Smooth muscle cell (in vitro differentiated cells): Measurements from ENCODE around the gene FYB1. TPM values are rescaled to one million over a fixed set of nuclear protein-coding genes. Genes with fewer than 3 reads are reported as not detected.

ENCODE experiments used
- DNase-seq: peaks from one replicate; lab custom pipeline; 2025; ENCODE audit not compliant: unreplicated experiment; lab: John Stamatoyannopoulos, UW
- H2AFZ ChIP-seq: fragments of 200-600 bp; sonication (generic); 2 replicates; pipeline ENCODE4 v1.6.0; 2016; ENCODE audit warnings: antibody characterized with exemption, low read depth, mild to moderate bottlenecking
- H3F3A ChIP-seq: fragments of 200-600 bp; sonication (generic); 2 replicates; pipeline ENCODE4 v1.6.0; 2017; ENCODE audit warnings: antibody characterized with exemption, low read depth
- H3K27ac ChIP-seq: fragments of 200-600 bp; sonication (generic); 2 replicates; pipeline ENCODE4 v1.5.1; 2016; ENCODE audit warnings: low read depth, mild to moderate bottlenecking
- H3K27me3 ChIP-seq: fragments of 200-600 bp; sonication (generic); 2 replicates; pipeline ENCODE4 v1.6.1; 2016; ENCODE audit warnings: low read depth, mild to moderate bottlenecking
- H3K36me3 ChIP-seq: fragments of 200-600 bp; sonication (generic); 2 replicates; pipeline ENCODE4 v1.5.1; 2016; ENCODE audit warnings: low read depth
- H3K4me1 ChIP-seq: fragments of 200-600 bp; sonication (generic); 2 replicates; pipeline ENCODE4 v1.5.1; 2016; ENCODE audit warnings: low read depth
- H3K4me2 ChIP-seq: fragments of 200-600 bp; sonication (generic); 2 replicates; pipeline ENCODE4 v1.6.0; 2016; ENCODE audit warnings: mild to moderate bottlenecking
- H3K4me3 ChIP-seq: fragments of 200-600 bp; sonication (generic); 2 replicates; pipeline ENCODE4 v1.5.1; 2016; ENCODE audit warnings: mild to moderate bottlenecking
- H3K79me2 ChIP-seq: fragments of 200-600 bp; sonication (generic); 2 replicates; pipeline ENCODE4 v1.6.0; 2016; ENCODE audit warnings: low read depth, mild to moderate bottlenecking
- H3K9ac ChIP-seq: fragments of 200-600 bp; sonication (generic); 2 replicates; pipeline ENCODE4 v1.6.0; 2016; ENCODE audit warnings: low read depth
- H3K9me3 ChIP-seq: fragments of 200-600 bp; sonication (generic); replicated peaks from 2 replicates; pipeline ENCODE4 v1.5.1; 2016; ENCODE audit warnings: low read depth
- H4K20me1 ChIP-seq: fragments of 200-600 bp; sonication (generic); 2 replicates; pipeline ENCODE4 v1.6.0; 2016; ENCODE audit warnings: low read depth
- CTCF ChIP-seq: fragments of 200-600 bp; sonication (generic); IDR thresholded peaks from 2 replicates; pipeline ENCODE4 v1.5.1; 2017; ENCODE audit warnings: borderline replicate concordance, mild to moderate bottlenecking, antibody characterized with exemption; ENCODE audit not compliant: insufficient read depth, poor library complexity, severe bottlenecking
- WGBS: methylation state at CpG from one replicate; pipeline ENCODE4 v1.1.7; 2016; ENCODE audit warnings: low lambda C conversion rate; 5-methylcytosine and 5-hydroxymethylcytosine counted together
- polyA plus RNA-seq: library from polyadenylated mRNA; unstranded; fragments of >200 nt; fragmentation: Nextera tagmentation; extraction: Ambion mirVana; gene quantifications from 2 replicates; pipeline ENCODE4 v1.2.1, GENCODE V29; 2016
- total RNA-seq: library from RNA; depleted of rRNA; stranded (reverse); fragments of >200 nt; gene quantifications from 2 replicates; pipeline ENCODE4 v1.2.3, GENCODE V29; 2014

Gene FYB1
- total and polyA plus RNA-seq, 2 experiments from 2014 or later, result 0.06 to 0.22 TPM

- Histone ChIP-seq H4K20me1 (no peaks in the 10 kb centered on the region), H3K27me3 (no peaks in the 10 kb centered on the region), H3F3A (no peaks in the 10 kb centered on the region), H3K36me3 (no peaks in the 10 kb centered on the region), H3K9me3 (no peaks in the 10 kb centered on the region), H3K4me1 (no peaks in the 10 kb centered on the region), H3K4me3 (no peak overlapping the region), H3K4me2 (no peak overlapping the region), H3K27ac (no peak overlapping the region), H3K9ac (no peak overlapping the region), H3K79me2 (no peaks in the 10 kb centered on the region), H2AFZ (no peak overlapping the region)
- WGBS, result 89% methylated on average over 4 of the region's 4 CpGs
- TF ChIP-seq CTCF, result no peak
- no peak for DNase-seq
These were observed 28.9 kb downstream of the FYB1 start for GRCh38 chr5:39190311-39191102.

GRCh38 chr5:39189292-39189955 is 29.9 kb downstream of the FYB1 start:
- H3K9me3 ChIP-seq, result no peaks in the 10 kb centered on the region
- no peak overlapping the region for H3K4me3 ChIP-seq
- H4K20me1 ChIP-seq, result no peaks in the 10 kb centered on the region
- no peaks in the 10 kb centered on the region for H3K79me2 ChIP-seq
- no peaks in the 10 kb centered on the region for H3F3A ChIP-seq
- H3K9ac ChIP-seq, result no peak overlapping the region
- H3K4me1 ChIP-seq, result no peaks in the 10 kb centered on the region
- no peaks in the 10 kb centered on the region for H3K27me3 ChIP-seq
- 89% methylated on average over 4 of the region's 4 CpGs for WGBS
- H3K27ac ChIP-seq, result no peak overlapping the region
- H3K4me2 ChIP-seq, result no peak overlapping the region
- H2AFZ ChIP-seq, result no peak overlapping the region
- no peaks in the 10 kb centered on the region for H3K36me3 ChIP-seq
- no peak for DNase-seq
- TF ChIP-seq CTCF, result no peak

- no peaks in the 10 kb centered on the region for H4K20me1 ChIP-seq
- H3K9me3 ChIP-seq, result no peaks in the 10 kb centered on the region
- DNase-seq, result no peak
- H3F3A ChIP-seq, result no peaks in the 10 kb centered on the region
- H3K4me2 ChIP-seq, result no peak overlapping the region
- H3K79me2 ChIP-seq, result no peaks in the 10 kb centered on the region
- H3K27ac ChIP-seq, result no peak overlapping the region
- H3K27me3 ChIP-seq, result no peaks in the 10 kb centered on the region
- no peak overlapping the region for H3K9ac ChIP-seq
- no peaks in the 10 kb centered on the region for H3K36me3 ChIP-seq
- no peak for TF ChIP-seq CTCF
- H3K4me3 ChIP-seq, result no peak overlapping the region
- 86% methylated on average over 13 of the region's 13 CpGs for WGBS
- no peak overlapping the region for H2AFZ ChIP-seq
- H3K4me1 ChIP-seq, result no peaks in the 10 kb centered on the region
These were observed 31.3 kb downstream of the FYB1 start for GRCh38 chr5:39187831-39188731.
